ENCODE measurements around the gene MINPP1.

DNA sequence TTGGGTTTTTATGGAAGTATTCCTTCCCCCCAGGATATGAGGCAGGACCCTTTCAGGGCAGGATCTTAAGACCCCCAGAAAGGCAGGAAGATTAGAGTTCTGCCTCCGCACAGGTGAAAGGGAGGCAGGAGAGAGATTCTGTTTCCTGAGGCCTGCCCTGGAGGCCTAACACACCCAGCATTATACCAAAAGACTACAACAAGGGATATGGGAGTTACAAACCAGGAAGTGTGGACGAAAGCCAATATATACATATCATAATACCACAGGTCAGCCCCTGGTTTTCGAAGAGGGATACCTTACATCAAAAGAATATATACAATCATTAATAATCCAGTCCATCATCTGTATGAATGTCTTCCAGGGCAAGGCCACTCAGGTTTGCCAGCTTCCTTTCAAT, 14.2 kb downstream of the MINPP1 start:
- TF ChIP-seq, protein P1, sequence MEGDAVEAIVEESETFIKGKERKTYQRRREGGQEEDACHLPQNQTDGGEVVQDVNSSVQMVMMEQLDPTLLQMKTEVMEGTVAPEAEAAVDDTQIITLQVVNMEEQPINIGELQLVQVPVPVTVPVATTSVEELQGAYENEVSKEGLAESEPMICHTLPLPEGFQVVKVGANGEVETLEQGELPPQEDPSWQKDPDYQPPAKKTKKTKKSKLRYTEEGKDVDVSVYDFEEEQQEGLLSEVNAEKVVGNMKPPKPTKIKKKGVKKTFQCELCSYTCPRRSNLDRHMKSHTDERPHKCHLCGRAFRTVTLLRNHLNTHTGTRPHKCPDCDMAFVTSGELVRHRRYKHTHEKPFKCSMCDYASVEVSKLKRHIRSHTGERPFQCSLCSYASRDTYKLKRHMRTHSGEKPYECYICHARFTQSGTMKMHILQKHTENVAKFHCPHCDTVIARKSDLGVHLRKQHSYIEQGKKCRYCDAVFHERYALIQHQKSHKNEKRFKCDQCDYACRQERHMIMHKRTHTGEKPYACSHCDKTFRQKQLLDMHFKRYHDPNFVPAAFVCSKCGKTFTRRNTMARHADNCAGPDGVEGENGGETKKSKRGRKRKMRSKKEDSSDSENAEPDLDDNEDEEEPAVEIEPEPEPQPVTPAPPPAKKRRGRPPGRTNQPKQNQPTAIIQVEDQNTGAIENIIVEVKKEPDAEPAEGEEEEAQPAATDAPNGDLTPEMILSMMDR (conservative IDR thresholded peaks at IDR 0.05; ENCODE audit: low read depth, low read length), result no peak
- no peak for TF ChIP-seq EZH2 (IDR thresholded peaks at IDR 0.05; ENCODE audit: borderline replicate concordance, low read depth, low read length, poor library complexity, severe bottlenecking)
